ENCODE data around the gene JDP2. TPM values are rescaled to one million over a fixed set of nuclear protein-coding genes. Genes with fewer than 3 reads are reported as not detected.
A peak's percentile ranks its signal among the peaks of the same experiment; 100 is the strongest.

JDP2 gene
- polyA plus RNA-seq, 5 donors: 21.6 to 27.7 (median 24.3) TPM

DNA sequence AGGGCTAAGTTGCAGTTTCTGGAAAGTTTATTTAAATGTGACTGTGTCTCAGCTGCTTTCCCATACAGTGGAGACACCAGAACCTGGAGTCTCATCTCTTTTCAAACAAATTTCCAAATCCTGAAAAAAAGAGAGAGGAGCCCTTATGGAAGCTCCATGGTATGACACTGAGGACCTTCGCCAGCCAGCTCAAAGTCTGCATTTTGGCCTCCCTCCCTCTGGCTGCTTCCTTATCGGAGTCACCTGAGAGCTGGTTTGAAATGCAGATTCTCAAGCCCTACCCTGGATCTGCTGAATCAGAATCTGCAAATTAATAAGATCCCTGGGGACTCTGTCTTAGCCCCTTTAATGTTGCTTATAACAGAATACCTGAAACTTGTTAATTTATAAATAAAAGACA is 21.7 kb upstream of the JDP2 start:
- no peak for DNase-seq

DNA sequence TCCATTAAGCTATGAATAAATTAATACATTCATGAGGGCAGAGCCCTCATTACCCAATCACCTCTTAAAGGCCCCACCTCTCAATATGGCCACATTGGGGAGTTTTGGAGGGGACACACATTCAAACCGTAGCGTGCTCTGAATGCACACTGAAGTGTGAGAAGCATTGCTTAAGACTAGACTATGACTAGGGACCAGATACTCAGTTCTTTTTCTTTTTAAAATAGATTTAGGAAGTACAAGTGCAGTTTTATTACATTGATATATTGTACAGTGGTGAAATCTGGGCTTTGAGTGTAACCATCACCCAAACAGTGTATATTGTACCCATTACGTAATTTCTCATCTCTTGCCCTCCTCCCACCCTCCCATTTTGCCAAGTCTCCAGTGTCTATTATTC is 21.0 kb upstream of the JDP2 start:
- DNase-seq: no peak

GRCh38 chr14:75409316-75410205 is 18.3 kb upstream of the JDP2 start:
- DNase-seq: no peak

DNA sequence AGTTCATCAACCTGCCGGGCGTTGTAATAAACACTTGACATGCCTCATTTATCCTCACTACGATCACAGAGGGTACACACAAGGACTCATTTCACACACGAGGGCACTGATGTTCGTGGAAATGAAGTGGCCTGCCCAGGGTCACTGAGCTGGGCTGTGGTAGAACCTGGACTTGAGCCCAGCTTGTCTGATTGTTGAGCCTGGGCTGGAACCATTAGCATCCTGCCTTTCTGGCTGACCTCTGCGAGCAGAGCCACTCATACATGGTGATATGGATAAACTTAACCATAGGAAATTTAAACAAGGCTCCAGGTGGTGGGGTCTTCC is 16.6 kb upstream of the JDP2 start:
- DNase-seq: no peak

GRCh38 chr14:75413013-75413412 is 14.8 kb upstream of the JDP2 start:
- DNase-seq: no peak

DNA sequence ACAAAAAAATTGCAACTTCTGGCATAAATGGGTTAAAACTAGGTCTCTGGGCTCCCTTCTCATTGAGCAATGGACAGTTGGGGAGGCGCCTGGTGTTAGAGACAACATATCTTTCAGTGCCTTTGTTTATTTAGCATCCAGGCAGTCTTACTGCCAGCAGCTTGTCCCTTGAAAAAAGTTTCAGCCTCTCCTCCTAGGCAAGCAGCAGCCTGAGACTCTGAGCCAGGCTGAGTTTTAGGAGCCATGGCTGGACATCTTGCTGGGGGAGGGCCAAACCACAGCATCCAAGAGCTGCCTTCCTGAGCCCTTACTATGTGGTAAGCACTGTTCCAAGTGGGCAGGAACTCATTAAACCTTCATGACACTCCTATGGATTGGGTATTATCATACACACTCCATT is 10.1 kb upstream of the JDP2 start:
- no peak for DNase-seq

GRCh38 chr14:75418850-75419768 is 8.7 kb upstream of the JDP2 start:
- no peak for DNase-seq

- no peak for DNase-seq
These were observed 5.7 kb upstream of the JDP2 start for GRCh38 chr14:75422169-75422568.

GRCh38 chr14:75424496-75424895 is 3.3 kb upstream of the JDP2 start:
- no peak for DNase-seq

GRCh38 chr14:75425446-75425845 is 2.4 kb upstream of the JDP2 start:
- DNase-seq: no peak

DNA sequence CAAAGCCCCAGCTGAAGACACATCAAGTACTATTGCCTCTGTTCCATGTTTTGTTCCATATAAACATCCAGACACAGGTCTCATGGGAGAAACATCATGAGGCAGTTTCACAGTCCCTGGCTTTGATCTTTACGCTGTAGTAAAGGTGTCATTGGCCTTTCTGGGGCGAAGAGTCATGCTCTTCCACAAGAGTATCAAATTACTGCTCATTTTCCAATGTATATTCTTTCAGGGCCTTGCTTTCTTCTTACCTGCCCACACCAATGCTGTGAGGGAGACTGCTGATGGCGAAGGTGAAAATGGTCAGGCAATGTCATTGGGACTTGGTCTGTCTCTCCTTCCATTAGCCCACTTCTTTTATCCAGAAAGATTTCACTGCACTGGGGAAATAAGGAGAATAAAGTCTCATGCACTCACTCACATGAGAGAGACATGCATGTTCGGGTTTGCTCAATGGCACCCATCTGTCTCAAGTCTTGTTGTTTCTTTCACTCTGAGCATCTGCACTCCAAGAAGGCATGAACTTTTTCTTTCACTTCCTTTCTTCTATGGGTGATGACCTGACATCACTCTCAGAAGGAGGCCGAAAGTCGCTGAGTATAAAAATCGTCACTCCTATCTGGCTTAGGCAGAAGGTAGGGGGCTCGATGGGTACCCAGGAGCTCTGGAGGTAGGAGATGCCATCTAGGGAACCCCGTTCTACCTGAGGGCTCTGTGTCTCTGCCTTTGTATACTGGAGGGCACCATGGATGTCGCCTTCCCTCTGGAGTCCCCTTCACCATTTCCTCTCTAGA is 1.3 kb upstream of the JDP2 start:
- no peak for DNase-seq

DNA sequence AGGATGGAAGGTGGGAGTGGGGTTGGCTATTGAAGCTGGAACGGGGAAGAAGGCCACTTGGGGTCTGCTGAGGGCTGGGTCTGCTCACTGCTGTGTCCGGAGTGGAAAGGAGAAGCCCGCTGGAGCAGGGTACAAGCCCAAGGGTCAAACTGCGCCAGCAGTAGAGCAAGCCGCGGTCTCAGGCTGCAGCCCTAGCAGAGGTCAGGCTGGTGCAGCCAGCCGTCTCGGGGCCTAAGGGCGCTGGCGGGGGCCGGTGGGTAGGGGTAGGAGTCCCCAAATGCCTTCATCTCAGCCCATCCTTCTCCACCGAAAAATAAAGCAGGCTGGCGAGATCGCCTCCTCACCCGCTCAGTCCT is 718 bp upstream of the JDP2 start:
- no peak for DNase-seq

DNA sequence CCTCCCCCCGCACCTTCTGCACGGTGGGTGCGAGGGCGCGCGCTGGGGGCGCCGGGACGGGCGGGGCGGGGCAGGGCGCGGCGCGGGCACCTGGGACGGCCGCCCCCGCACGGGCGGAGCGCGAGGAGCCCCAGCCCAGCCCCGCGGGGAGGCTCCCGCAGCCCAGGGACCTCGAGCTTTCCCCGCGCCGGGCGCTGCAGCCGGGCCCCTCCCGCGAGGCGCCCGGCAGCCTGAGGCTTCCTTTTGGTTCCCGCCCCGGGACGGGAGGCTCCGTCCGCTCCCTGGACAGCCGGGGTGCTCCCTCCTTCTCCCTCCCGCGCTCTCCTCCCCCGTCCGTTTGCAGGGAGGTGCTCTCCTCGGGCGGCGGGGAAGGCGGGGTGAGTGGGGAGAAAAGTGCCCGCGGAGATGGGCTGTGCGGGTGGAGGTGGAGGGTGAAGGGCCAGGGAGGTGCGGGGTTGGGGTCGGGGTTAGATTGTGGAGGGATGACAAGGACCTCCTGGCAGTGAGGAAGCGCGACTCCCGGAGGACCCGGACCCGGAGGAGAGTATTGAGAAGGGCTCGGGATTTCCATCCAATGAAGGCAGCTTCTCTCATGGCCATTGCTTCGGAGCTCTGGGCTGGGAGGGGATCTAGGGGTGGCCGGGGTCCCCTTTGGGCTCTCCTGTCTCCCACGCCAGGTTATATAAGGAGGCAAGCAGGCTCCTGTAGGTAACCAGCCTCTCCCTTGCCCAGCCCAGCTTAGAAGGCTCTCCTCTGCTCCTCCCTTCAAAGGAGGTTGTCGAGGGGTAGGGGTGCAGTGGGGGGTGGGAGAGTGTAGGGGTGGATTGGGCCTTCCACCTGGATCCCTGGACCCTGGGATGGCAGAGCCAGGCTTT is 645 bp downstream of the JDP2 start:
- no peak for DNase-seq

GRCh38 chr14:75429562-75429961 is 1.7 kb downstream of the JDP2 start:
- DNase-seq: no peak

- DNase-seq: no peak
These were observed 2.3 kb downstream of the JDP2 start for GRCh38 chr14:75430116-75430515.

DNA sequence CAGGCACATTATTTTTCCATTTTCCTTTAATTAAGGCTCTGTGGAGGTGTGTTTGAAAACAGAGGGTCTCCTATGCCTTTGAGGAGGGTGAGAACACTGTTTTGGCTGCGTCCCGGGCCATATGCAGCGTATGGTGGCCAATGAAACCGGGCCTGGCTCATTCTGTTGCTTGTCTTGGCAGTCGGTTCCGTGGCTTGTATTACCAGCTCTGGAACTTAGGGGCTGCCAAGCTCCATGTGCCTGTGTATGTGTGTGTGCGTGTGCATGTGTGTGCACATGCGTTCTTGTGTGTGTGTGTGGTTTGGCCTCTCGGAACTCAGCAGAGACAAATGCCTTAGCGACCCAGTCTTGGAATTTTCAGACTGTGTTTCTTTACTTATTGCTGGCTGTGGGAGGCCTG is 2.7 kb downstream of the JDP2 start:
- DNase-seq: peak in 1 of 2 donors; percentile 71

DNA sequence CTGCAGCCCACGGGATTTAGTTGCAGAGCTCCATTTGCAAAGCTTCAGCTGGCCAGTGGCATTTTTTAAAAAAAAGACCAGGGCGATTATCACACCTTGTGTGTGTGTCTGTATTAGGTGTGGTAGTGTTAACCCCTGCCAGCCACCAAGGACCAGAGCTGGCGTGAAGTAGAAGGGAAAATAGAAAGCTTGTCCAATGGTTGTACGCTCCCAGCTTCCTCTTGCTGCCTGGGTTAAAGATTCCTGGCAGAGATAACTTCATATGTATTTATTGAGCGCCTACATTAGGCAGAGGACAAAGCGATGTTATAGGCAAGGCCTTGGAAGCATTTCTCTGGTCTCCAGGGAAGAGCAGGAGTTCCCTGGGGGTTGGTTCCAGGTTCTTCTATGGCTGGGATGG is 3.2 kb downstream of the JDP2 start:
- DNase-seq: no peak

GRCh38 chr14:75431827-75432226 is 4.0 kb downstream of the JDP2 start:
- no peak for DNase-seq

- DNase-seq: no peak
These were observed 4.6 kb downstream of the JDP2 start for GRCh38 chr14:75432411-75432810.

- DNase-seq: no peak
These were observed 5.8 kb downstream of the JDP2 start for GRCh38 chr14:75433631-75434071.
